Natural killer cell (primary cell): Measurements from ENCODE around the gene STK38L. TPM values are rescaled to one million over a fixed set of nuclear protein-coding genes. Genes with fewer than 3 reads are reported as not detected.

Experiments used
- ATAC-seq, 3 donors: fragments of 150-1000 bp in 2 of 3; fragments of 200-7000 bp in 1 of 3; cut with Tn5 transposase; 1 replicate in 1 of 3; 2 replicates in 2 of 3; pipeline ENCODE4 v1.10.0; 2021; ENCODE audit warnings: mild to moderate bottlenecking in 2 of 3, moderate library complexity in 2 of 3
- DNase-seq, 2 donors: peaks; one replicate each; pipeline versions ENCODE4 v3.0.0 to v3.0.0-alpha.2; 2013 to 2021; ENCODE audit warnings: mixed read lengths in 1 of 2
- H3K27ac ChIP-seq: one replicate; pipeline ENCODE4 v1.5.1; 2013; ENCODE audit warnings: mild to moderate bottlenecking, low read length
- H3K27me3 ChIP-seq: one replicate; pipeline ENCODE4 v1.6.1; 2013; ENCODE audit warnings: low read length; ENCODE audit not compliant: control insufficient read depth, insufficient read depth
- H3K36me3 ChIP-seq: one replicate; pipeline ENCODE4 v1.6.1; 2013; ENCODE audit warnings: low read length; ENCODE audit not compliant: control insufficient read depth, insufficient read depth
- H3K4me1 ChIP-seq: one replicate; pipeline ENCODE4 v1.6.1; 2013; ENCODE audit warnings: low read length; ENCODE audit not compliant: control insufficient read depth, insufficient read depth
- H3K4me3 ChIP-seq: one replicate; pipeline ENCODE4 v1.5.1; 2013; ENCODE audit warnings: low read length
- H3K9me3 ChIP-seq: one replicate; pipeline ENCODE4 v1.6.1; 2013; ENCODE audit warnings: low read length; ENCODE audit not compliant: control insufficient read depth, insufficient read depth
- H3K27ac Mint-ChIP-seq, 2 donors: one replicate each; pipeline ENCODE4 v1.8.0; 2022; ENCODE audit warnings: mild to moderate bottlenecking in 2 of 2, mixed read lengths in 2 of 2, moderate library complexity in 1 of 2
- H3K27me3 Mint-ChIP-seq, 2 donors: one replicate each; pipeline ENCODE4 v1.8.0; 2022; ENCODE audit warnings: low read depth in 2 of 2, mixed read lengths in 2 of 2
- H3K36me3 Mint-ChIP-seq: one replicate; pipeline ENCODE4 v1.8.0; 2022; ENCODE audit warnings: mixed read lengths
- H3K4me1 Mint-ChIP-seq, 2 donors: one replicate each; pipeline ENCODE4 v1.8.0; 2022; ENCODE audit warnings: mixed read lengths in 2 of 2
- H3K4me3 Mint-ChIP-seq: one replicate; pipeline ENCODE4 v1.8.0; 2022; ENCODE audit warnings: mild to moderate bottlenecking, moderate library complexity, mixed read lengths
- H3K9me3 Mint-ChIP-seq, 2 donors: one replicate each; pipeline ENCODE4 v1.8.0; 2022; ENCODE audit warnings: mixed read lengths in 2 of 2
- WGBS: methylation state at CpG from one replicate; pipeline ENCODE4 v1.1.7; 2013; ENCODE audit warnings: missing lambda C conversion rate; ENCODE audit not compliant: insufficient coverage; 5-methylcytosine and 5-hydroxymethylcytosine counted together
- intact Hi-C: fragments of 100-400 bp; cut with micrococcal nuclease; formaldehyde crosslinking; loops from one replicate; pipeline ENCODE4 v1.14.2; 2022
- total RNA-seq, 4 donors: library from RNA; stranded (reverse); fragments of 120-200 nt in 1 of 4; gene quantifications; one replicate each; pipeline versions ENCODE4 v1.2.3 to v1.2.4, GENCODE V29; 2013 to 2022
- TF ChIP-seq, protein P1 (sequence below): fragments of 200-600 bp; IDR thresholded peaks from one replicate; pipeline ENCODE4 v1.8.0; 2022; ENCODE audit warnings: antibody characterized with exemption

The STK38L gene
- total RNA-seq, 3 donors from 2014 or later (not counting 1 experiment from before 2014, with no cell fraction given), result 14.0 to 17.0 (median 15.0) TPM

- TF ChIP-seq, protein P1, sequence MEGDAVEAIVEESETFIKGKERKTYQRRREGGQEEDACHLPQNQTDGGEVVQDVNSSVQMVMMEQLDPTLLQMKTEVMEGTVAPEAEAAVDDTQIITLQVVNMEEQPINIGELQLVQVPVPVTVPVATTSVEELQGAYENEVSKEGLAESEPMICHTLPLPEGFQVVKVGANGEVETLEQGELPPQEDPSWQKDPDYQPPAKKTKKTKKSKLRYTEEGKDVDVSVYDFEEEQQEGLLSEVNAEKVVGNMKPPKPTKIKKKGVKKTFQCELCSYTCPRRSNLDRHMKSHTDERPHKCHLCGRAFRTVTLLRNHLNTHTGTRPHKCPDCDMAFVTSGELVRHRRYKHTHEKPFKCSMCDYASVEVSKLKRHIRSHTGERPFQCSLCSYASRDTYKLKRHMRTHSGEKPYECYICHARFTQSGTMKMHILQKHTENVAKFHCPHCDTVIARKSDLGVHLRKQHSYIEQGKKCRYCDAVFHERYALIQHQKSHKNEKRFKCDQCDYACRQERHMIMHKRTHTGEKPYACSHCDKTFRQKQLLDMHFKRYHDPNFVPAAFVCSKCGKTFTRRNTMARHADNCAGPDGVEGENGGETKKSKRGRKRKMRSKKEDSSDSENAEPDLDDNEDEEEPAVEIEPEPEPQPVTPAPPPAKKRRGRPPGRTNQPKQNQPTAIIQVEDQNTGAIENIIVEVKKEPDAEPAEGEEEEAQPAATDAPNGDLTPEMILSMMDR, result no peak
- Mint-ChIP-seq H3K4me3 (no peak overlapping the region), H3K27ac (no peak overlapping the region), H3K36me3 (no peaks in the 10 kb centered on the region), H3K4me1 (peaks cover 12 to 13% of the 10 kb centered on the region in 2 donors), H3K9me3 (no peaks in the 10 kb centered on the region), H3K27me3 (no peaks in the 10 kb centered on the region)
- ATAC-seq (no peak), DNase-seq (no peak)
- H3K4me3 ChIP-seq, result no peak overlapping the region
- H3K36me3 ChIP-seq, result no peaks in the 10 kb centered on the region
- H3K27ac ChIP-seq, result no peak overlapping the region
- H3K27me3 ChIP-seq, result no peaks in the 10 kb centered on the region
- no peaks in the 10 kb centered on the region for H3K4me1 ChIP-seq
- 74% methylated on average over 3 of the region's 4 CpGs for WGBS
- intact Hi-C loops, result no loop called here
- no peaks in the 10 kb centered on the region for H3K9me3 ChIP-seq
Observed at GRCh38 chr12:27290501-27291168, 46.5 kb downstream of the STK38L start.

DNA sequence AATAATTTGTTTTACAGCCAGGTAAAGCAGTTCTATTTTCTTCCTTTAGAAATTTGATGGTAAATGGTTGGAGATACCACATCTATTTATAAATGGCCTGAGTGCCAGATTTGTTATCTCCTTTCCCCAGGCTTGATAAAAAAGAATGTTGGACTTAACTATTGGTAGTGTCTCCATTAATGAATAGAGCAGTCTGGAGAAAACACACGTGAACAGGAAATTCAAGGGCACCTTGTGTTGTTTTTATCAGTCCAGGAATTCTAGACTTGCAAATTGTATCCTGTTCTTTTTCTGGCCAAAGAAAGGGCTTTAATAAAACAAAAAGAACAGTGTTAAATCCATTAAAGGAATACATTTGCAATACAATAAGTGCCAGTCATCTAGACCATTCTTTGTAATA, 47.8 kb downstream of the STK38L start:
- DNase-seq, result no peak
- no peak overlapping the region for H3K27ac ChIP-seq
- no peaks in the 10 kb centered on the region for H3K27me3 ChIP-seq
- intact Hi-C loops, result no loop called here
- TF ChIP-seq, protein P1, result no peak
- no peak overlapping the region for H3K4me3 Mint-ChIP-seq
- no peaks in the 10 kb centered on the region for H3K9me3 Mint-ChIP-seq
- H3K4me1 ChIP-seq, result no peaks in the 10 kb centered on the region
- no peaks in the 10 kb centered on the region for H3K36me3 Mint-ChIP-seq
- no peak overlapping the region for H3K4me3 ChIP-seq
- no peaks in the 10 kb centered on the region for H3K36me3 ChIP-seq
- peaks cover 7 to 13% of the 10 kb centered on the region in 2 donors for H3K4me1 Mint-ChIP-seq
- WGBS, result 50% methylated on average over 1 of the region's 1 CpG
- no peaks in the 10 kb centered on the region for H3K27me3 Mint-ChIP-seq
- ATAC-seq, result no peak
- no peaks in the 10 kb centered on the region for H3K9me3 ChIP-seq
- no peak overlapping the region for H3K27ac Mint-ChIP-seq

GRCh38 chr12:27292718-27293117, 48.6 kb downstream of the STK38L start:
- DNase-seq (no peak), ATAC-seq (no peak)
- H3K36me3 ChIP-seq, result no peaks in the 10 kb centered on the region
- Mint-ChIP-seq H3K36me3 (no peaks in the 10 kb centered on the region), H3K4me3 (no peak overlapping the region), H3K27ac (no peak overlapping the region), H3K27me3 (no peaks in the 10 kb centered on the region), H3K4me1 (peaks cover 7 to 13% of the 10 kb centered on the region in 2 donors), H3K9me3 (no peaks in the 10 kb centered on the region)
- TF ChIP-seq, protein P1, result no peak
- intact Hi-C loops, result no loop called here
- no peaks in the 10 kb centered on the region for H3K4me1 ChIP-seq
- WGBS, result 100% methylated on average over 1 of the region's 2 CpGs
- H3K27ac ChIP-seq, result no peak overlapping the region
- H3K9me3 ChIP-seq, result no peaks in the 10 kb centered on the region
- H3K4me3 ChIP-seq, result no peak overlapping the region
- H3K27me3 ChIP-seq, result no peaks in the 10 kb centered on the region

GRCh38 chr12:27293463-27293862, 49.4 kb downstream of the STK38L start:
- Histone ChIP-seq H3K36me3 (no peaks in the 10 kb centered on the region), H3K4me1 (no peaks in the 10 kb centered on the region), H3K27ac (no peak overlapping the region), H3K27me3 (no peaks in the 10 kb centered on the region), H3K9me3 (no peaks in the 10 kb centered on the region), H3K4me3 (no peak overlapping the region)
- no peaks in the 10 kb centered on the region for H3K9me3 Mint-ChIP-seq
- peaks cover 7 to 13% of the 10 kb centered on the region in 2 donors for H3K4me1 Mint-ChIP-seq
- DNase-seq (no peak), ATAC-seq (no peak)
- H3K36me3 Mint-ChIP-seq, result peaks cover under 1% of the 10 kb centered on the region
- WGBS, result 100% methylated on average over 3 of the region's 3 CpGs
- no peaks in the 10 kb centered on the region for H3K27me3 Mint-ChIP-seq
- no peak overlapping the region for H3K4me3 Mint-ChIP-seq
- H3K27ac Mint-ChIP-seq, result no peak overlapping the region
- TF ChIP-seq, protein P1, result no peak
- intact Hi-C loops, result no loop called here
